Measurements from ENCODE around the gene STARD3NL.
"Not testable (repeated sequence)": the region's sequence is repeated elsewhere in the genome, so short reads cannot be mapped to it uniquely, and the experiment has no call there.

The STARD3NL gene

DNA sequence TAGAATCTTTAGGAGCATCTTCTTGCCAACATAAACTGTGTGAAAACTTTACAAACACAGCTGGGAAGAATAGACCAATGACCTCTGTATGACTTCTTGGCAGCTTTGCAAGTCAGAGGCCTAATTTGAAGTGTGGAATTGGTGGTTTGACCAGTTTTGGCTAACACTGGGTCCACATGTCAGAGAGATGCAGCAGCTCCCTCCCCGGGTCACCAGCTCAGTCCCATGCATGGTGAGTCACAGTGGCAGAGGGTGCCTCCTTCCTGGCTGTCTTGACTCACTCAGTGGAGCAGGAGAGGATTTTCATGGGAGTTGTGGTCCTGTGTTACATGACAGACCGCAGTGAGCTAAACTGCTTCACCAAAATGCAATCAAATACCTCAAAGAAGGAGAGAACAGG is 8.2 kb upstream of the STARD3NL start:
- Histone ChIP-seq H3K27me3 (ENCODE audit: low read depth) (peaks cover 16% of the 10 kb centered on the region), H3K36me3 (replicated peaks) (no peaks in the 10 kb centered on the region), H3K9me3 (no peaks in the 10 kb centered on the region), H3K4me3 (no peak overlapping the region), H3K4me1 (no peaks in the 10 kb centered on the region)
- DNase-seq (ENCODE audit: low spot score in 2 of 2) = no peak
- in situ Hi-C loops (cut with MboI; ENCODE audit: low sequenced_read_pairs) = no loop called here

GRCh38 chr7:38171623-38172391 is 6.2 kb upstream of the STARD3NL start:
- Histone ChIP-seq H3K27me3 (ENCODE audit: low read depth) (peaks cover 16% of the 10 kb centered on the region), H3K4me3 (no peak overlapping the region), H3K4me1 (no peaks in the 10 kb centered on the region), H3K36me3 (replicated peaks) (no peaks in the 10 kb centered on the region), H3K9me3 (no peaks in the 10 kb centered on the region)
- in situ Hi-C loops (cut with MboI; ENCODE audit: low sequenced_read_pairs) = no loop called here
- DNase-seq (ENCODE audit: low spot score in 2 of 2) = no peak

- H3K9me3 ChIP-seq; in situ Hi-C loops (cut with MboI; ENCODE audit: low sequenced_read_pairs); H3K4me3 ChIP-seq; DNase-seq (ENCODE audit: low spot score in 2 of 2); H3K36me3 ChIP-seq (replicated peaks); H3K4me1 ChIP-seq: not testable (repeated sequence)
- H3K27me3 ChIP-seq (ENCODE audit: low read depth) = peaks cover 11% of the 10 kb centered on the region
Measured at GRCh38 chr7:38175547-38175946, 2.5 kb upstream of the STARD3NL start.

DNA sequence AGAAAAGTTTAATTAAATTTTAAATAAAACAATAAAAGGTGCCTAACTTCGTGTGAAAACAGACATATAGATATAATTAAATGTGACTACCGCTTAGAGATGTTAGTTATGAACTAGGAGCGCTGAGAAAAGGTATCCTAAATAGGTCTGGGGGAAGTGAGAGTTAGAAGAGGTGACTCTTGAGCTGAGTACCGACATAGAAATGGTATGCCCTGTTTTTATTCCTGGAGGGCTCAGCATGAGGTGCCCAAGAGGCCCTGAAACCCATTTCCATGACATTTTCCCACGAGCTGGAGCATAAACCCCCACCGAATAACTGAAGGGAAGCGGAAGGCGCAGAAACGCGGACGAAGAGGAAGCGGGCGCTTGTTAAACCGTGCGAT is 433 bp upstream of the STARD3NL start:
- H3K4me3 ChIP-seq = peak overlapping the region; percentile 76

GRCh38 chr7:38178695-38179344 is 775 bp downstream of the STARD3NL start:
- DNase-seq (ENCODE audit: low spot score in 2 of 2) = no peak
- in situ Hi-C loops (cut with MboI; ENCODE audit: low sequenced_read_pairs) = no loop called here

More for the DNA sequence above, 433 bp upstream of the STARD3NL start:
- no peaks in the 10 kb centered on the region for H3K36me3 ChIP-seq (replicated peaks)
- no peaks in the 10 kb centered on the region for H3K9me3 ChIP-seq
- H3K27me3 ChIP-seq (ENCODE audit: low read depth) = peaks cover 2% of the 10 kb centered on the region
- in situ Hi-C loops (cut with MboI; ENCODE audit: low sequenced_read_pairs) = no loop called here
- no peak for DNase-seq (ENCODE audit: low spot score in 2 of 2)
- H3K4me1 ChIP-seq = peaks cover 6% of the 10 kb centered on the region; the same call in 1 of the 2 replicates

GRCh38 chr7:38179776-38180226 is 1.8 kb downstream of the STARD3NL start:
- H3K27me3 ChIP-seq (ENCODE audit: low read depth) = no peaks in the 10 kb centered on the region

More at GRCh38 chr7:38178695-38179344, 775 bp downstream of the STARD3NL start:
- Histone ChIP-seq H3K27me3 (ENCODE audit: low read depth) (no peaks in the 10 kb centered on the region), H3K4me3 (peak overlapping the region; percentile 76), H3K9me3 (no peaks in the 10 kb centered on the region), H3K36me3 (replicated peaks) (no peaks in the 10 kb centered on the region), H3K4me1 (peaks cover 6% of the 10 kb centered on the region; the same call in 1 of the 2 replicates)

GRCh38 chr7:38181111-38181510 is 3.1 kb downstream of the STARD3NL start:
- DNase-seq (ENCODE audit: low spot score in 2 of 2) = no peak
- Histone ChIP-seq H3K36me3 (replicated peaks) (no peaks in the 10 kb centered on the region), H3K4me3 (no peak overlapping the region), H3K4me1 (peaks cover 6% of the 10 kb centered on the region; the same call in 1 of the 2 replicates), H3K27me3 (ENCODE audit: low read depth) (no peaks in the 10 kb centered on the region), H3K9me3 (no peaks in the 10 kb centered on the region)
- in situ Hi-C loops (cut with MboI; ENCODE audit: low sequenced_read_pairs) = no loop called here

More at GRCh38 chr7:38179776-38180226, 1.8 kb downstream of the STARD3NL start:
- no peak for DNase-seq (ENCODE audit: low spot score in 2 of 2)
- in situ Hi-C loops (cut with MboI; ENCODE audit: low sequenced_read_pairs) = no loop called here
- Histone ChIP-seq H3K4me1 (peaks cover 6% of the 10 kb centered on the region; the same call in 1 of the 2 replicates), H3K4me3 (no peak overlapping the region), H3K9me3 (no peaks in the 10 kb centered on the region), H3K36me3 (replicated peaks) (no peaks in the 10 kb centered on the region)

- Histone ChIP-seq H3K4me3 (no peak overlapping the region), H3K4me1 (peaks cover 5% of the 10 kb centered on the region; the same call in 1 of the 2 replicates), H3K36me3 (replicated peaks) (no peaks in the 10 kb centered on the region), H3K27me3 (ENCODE audit: low read depth) (no peaks in the 10 kb centered on the region), H3K9me3 (no peaks in the 10 kb centered on the region)
- in situ Hi-C loops (cut with MboI; ENCODE audit: low sequenced_read_pairs) = no loop called here
- DNase-seq (ENCODE audit: low spot score in 2 of 2) = no peak
Measured at GRCh38 chr7:38182450-38182849, 4.4 kb downstream of the STARD3NL start.

DNA sequence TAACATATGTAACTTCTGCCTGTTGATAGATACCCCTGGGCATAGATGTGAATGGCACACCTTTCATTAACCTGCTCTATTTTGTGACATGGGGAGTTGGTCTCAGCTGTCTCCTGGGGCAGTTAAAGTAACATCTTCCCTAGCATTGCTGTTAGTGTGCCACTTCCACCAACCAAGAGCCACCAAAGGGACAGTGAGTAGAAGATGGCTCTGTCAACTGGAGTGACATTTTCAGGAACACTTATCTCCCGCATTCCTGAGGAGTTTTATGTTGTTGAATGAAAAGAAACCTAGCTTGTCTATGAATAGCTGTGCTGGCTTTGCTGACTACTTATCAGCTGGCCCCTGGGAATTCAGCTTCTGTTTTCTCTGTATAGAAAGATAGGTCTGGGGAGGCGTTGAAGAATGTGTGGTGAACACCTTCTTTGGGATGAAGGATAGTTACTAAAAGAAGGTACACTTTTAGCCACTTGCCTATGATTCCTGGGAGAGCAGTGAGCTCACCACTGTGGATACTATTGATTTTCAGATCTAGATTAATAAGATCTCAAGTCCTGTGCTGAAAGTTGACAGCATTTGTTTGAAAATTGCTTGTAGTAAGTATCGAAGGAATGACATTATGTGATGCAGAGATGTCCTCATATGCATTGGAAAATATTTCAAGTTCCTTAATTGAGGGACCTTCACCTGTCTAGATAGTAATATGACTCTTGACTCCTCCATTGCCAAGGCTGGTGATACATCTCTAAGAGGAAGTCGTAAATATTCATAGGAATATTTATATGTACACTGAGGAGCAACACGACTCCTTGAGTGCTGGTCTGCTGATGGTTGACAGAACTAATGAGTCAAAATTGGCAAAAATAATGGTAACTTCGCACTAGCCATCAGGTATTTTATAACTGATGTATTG is 7.6 kb downstream of the STARD3NL start:
- Histone ChIP-seq H3K9me3 (no peaks in the 10 kb centered on the region), H3K4me1 (peaks cover 3% of the 10 kb centered on the region; the same call in 1 of the 2 replicates), H3K4me3 (no peak overlapping the region), H3K36me3 (replicated peaks) (no peaks in the 10 kb centered on the region), H3K27me3 (ENCODE audit: low read depth) (no peaks in the 10 kb centered on the region)
- no peak for DNase-seq (ENCODE audit: low spot score in 2 of 2)
- in situ Hi-C loops (cut with MboI; ENCODE audit: low sequenced_read_pairs) = no loop called here

DNA sequence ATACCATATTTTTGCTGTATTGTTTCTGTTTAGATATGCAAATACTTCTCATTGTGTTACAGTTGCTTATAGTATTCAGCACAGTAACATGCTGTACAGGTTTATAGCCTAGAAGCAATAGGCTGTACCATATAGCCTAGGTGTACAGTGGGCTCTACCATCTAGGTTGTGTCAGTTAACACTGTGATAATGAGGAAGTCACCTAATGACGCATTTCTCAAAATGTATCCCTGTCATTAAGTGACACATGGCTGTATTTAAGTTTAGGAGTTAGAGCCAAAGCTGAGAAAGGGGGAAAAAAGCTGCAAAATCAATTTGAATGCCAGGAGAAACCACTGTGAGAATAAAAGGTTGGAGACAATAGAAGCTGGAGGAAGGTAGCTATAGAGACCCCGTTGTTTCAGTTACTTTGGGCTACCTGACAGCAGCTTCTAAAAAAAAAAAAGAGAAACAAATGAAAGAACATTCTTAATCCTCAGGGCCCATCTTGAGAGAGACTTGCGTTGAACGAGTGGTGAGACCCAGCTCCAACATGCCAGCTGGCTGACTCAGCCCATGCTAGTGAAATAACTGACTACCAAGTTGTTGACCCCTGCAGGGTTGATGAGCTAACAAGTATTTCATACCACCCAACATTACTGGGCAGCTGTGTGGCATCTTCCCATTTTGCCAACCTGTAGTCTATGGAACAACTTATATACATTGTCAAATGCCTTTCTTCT is 8.7 kb downstream of the STARD3NL start:
- no peak overlapping the region for H3K4me3 ChIP-seq
- no peaks in the 10 kb centered on the region for H3K27me3 ChIP-seq (ENCODE audit: low read depth)
- in situ Hi-C loops (cut with MboI; ENCODE audit: low sequenced_read_pairs) = no loop called here
- H3K4me1 ChIP-seq = peaks cover 3% of the 10 kb centered on the region; the same call in 1 of the 2 replicates
- H3K9me3 ChIP-seq = no peaks in the 10 kb centered on the region
- H3K36me3 ChIP-seq (replicated peaks) = no peaks in the 10 kb centered on the region
- no peak for DNase-seq (ENCODE audit: low spot score in 2 of 2)

- Histone ChIP-seq H3K9me3 (no peaks in the 10 kb centered on the region), H3K36me3 (replicated peaks) (no peaks in the 10 kb centered on the region), H3K4me3 (no peak overlapping the region), H3K27me3 (ENCODE audit: low read depth) (no peaks in the 10 kb centered on the region), H3K4me1 (peaks cover 3% of the 10 kb centered on the region; the same call in 1 of the 2 replicates)
- no peak for DNase-seq (ENCODE audit: low spot score in 2 of 2)
- in situ Hi-C loops (cut with MboI; ENCODE audit: low sequenced_read_pairs) = no loop called here
Measured at GRCh38 chr7:38187794-38188440, 9.9 kb downstream of the STARD3NL start.

DNA sequence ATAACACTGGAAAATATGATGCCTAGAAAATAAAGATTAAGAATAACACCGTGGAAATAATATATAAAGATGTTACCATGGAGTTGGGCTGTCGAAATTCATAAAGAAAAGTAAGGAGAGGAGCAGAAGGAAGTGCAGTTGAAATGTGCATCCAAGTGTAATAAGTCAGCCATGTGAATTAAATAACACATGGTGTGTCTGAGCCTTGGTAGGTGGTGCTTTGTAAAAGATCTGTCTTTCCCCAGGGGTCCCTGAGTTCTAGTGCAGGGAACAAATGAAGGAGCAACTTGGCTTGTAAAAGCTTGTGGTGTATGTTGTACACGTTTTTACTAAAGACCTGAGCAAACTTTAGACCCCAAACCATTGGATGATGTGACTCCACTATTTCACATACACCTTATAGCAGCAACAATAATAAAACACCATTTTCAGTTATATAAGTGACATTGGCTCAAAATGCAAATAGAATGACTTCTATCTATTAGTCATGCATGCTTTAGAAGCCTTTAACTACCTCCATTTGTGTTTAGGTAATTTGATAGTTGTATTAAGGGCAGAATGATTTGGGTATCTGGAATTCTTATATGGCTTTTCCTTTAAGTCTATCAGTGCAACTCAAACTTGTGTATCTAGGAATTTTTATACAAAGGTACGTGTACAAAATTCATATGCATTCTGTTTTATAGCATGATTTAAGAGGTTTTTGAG is 11.3 kb downstream of the STARD3NL start:
- Histone ChIP-seq H3K27me3 (ENCODE audit: low read depth) (no peaks in the 10 kb centered on the region), H3K9me3 (no peaks in the 10 kb centered on the region), H3K36me3 (replicated peaks) (no peaks in the 10 kb centered on the region), H3K4me3 (no peak overlapping the region), H3K4me1 (peaks cover 3% of the 10 kb centered on the region; the same call in 1 of the 2 replicates)
- no peak for DNase-seq (ENCODE audit: low spot score in 2 of 2)
- in situ Hi-C loops (cut with MboI; ENCODE audit: low sequenced_read_pairs) = no loop called here

Data from HAP-1 (cell line).